Osteoblast (primary cell): ENCODE measurements around the gene SCFD1. TPM values are rescaled to one million over a fixed set of nuclear protein-coding genes. Genes with fewer than 3 reads are reported as not detected.

Experiments used
- DNase-seq: peaks from one replicate; pipeline ENCODE4 v3.0.0; 2011; ENCODE audit warnings: low spot score, mixed read lengths; ENCODE audit not compliant: insufficient read length; ENCODE audit errors: missing footprints
- H2AFZ ChIP-seq: 2 replicates; pipeline ENCODE4 v1.6.0; 2011; ENCODE audit warnings: mild to moderate bottlenecking, low read length
- H3K27ac ChIP-seq: 2 replicates; pipeline ENCODE4 v1.5.1; 2011; ENCODE audit warnings: mild to moderate bottlenecking, low read depth, low read length, moderate library complexity
- H3K27me3 ChIP-seq: 2 replicates; pipeline ENCODE4 v1.6.0; 2012; ENCODE audit warnings: mild to moderate bottlenecking, control low read depth, inconsistent platforms, low read length, moderate library complexity; ENCODE audit not compliant: insufficient read depth
- H3K36me3 ChIP-seq: 2 replicates; pipeline ENCODE4 v1.5.1; 2011; ENCODE audit warnings: mild to moderate bottlenecking, low read length, control low read depth, moderate library complexity; ENCODE audit not compliant: insufficient read depth
- H3K4me1 ChIP-seq: 2 replicates; pipeline ENCODE4 v1.5.1; 2011; ENCODE audit warnings: mild to moderate bottlenecking, low read length, control low read depth, moderate library complexity; ENCODE audit not compliant: insufficient read depth
- H3K4me2 ChIP-seq: 2 replicates; pipeline ENCODE4 v1.6.0; 2011; ENCODE audit warnings: mild to moderate bottlenecking, low read length; ENCODE audit not compliant: insufficient read depth
- H3K4me3 ChIP-seq: fragments of 200-600 bp; sonication (generic); 3 replicates; pipeline ENCODE4 v1.5.1; 2012; ENCODE audit warnings: mild to moderate bottlenecking, low read length, inconsistent platforms; ENCODE audit not compliant: insufficient read depth
- H3K79me2 ChIP-seq: 2 replicates; pipeline ENCODE4 v1.6.0; 2012; ENCODE audit warnings: mild to moderate bottlenecking, low read length, control low read depth, inconsistent platforms; ENCODE audit not compliant: insufficient read depth
- H3K9me3 ChIP-seq: 2 replicates; pipeline ENCODE4 v1.5.1; 2011; ENCODE audit warnings: low read depth, low read length, control low read depth
- H4K20me1 ChIP-seq: 2 replicates; pipeline ENCODE4 v1.6.0; 2012; ENCODE audit warnings: mild to moderate bottlenecking, low read length, control low read depth; ENCODE audit not compliant: insufficient read depth
- total RNA-seq: library from RNA; depleted of rRNA; stranded (reverse); fragments of >200 nt; gene quantifications from 2 replicates; pipeline ENCODE4 v1.2.3, GENCODE V29; 2012
- TF ChIP-seq, protein P1 (sequence below): IDR thresholded peaks from 2 replicates; pipeline ENCODE4 v1.5.1; 2011; ENCODE audit warnings: mild to moderate bottlenecking, low read depth, low read length, moderate library complexity; ENCODE audit errors: extremely low read depth

The SCFD1 gene
- total RNA-seq, 1 donor: 136 TPM

- no peaks in the 10 kb centered on the region for H3K27me3 ChIP-seq
- DNase-seq: no peak
- peaks cover 30% of the 10 kb centered on the region for H3K79me2 ChIP-seq
- H3K4me3 ChIP-seq: no peak overlapping the region
- peak overlapping the region; percentile 25 for H3K4me2 ChIP-seq
- peaks cover 14% of the 10 kb centered on the region for H4K20me1 ChIP-seq
- TF ChIP-seq, protein P1, sequence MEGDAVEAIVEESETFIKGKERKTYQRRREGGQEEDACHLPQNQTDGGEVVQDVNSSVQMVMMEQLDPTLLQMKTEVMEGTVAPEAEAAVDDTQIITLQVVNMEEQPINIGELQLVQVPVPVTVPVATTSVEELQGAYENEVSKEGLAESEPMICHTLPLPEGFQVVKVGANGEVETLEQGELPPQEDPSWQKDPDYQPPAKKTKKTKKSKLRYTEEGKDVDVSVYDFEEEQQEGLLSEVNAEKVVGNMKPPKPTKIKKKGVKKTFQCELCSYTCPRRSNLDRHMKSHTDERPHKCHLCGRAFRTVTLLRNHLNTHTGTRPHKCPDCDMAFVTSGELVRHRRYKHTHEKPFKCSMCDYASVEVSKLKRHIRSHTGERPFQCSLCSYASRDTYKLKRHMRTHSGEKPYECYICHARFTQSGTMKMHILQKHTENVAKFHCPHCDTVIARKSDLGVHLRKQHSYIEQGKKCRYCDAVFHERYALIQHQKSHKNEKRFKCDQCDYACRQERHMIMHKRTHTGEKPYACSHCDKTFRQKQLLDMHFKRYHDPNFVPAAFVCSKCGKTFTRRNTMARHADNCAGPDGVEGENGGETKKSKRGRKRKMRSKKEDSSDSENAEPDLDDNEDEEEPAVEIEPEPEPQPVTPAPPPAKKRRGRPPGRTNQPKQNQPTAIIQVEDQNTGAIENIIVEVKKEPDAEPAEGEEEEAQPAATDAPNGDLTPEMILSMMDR: no peak
- H3K27ac ChIP-seq: peak overlapping the region; percentile 23
- no peaks in the 10 kb centered on the region for H3K9me3 ChIP-seq
- peaks cover 24% of the 10 kb centered on the region for H3K4me1 ChIP-seq
- peaks cover 8% of the 10 kb centered on the region for H3K36me3 ChIP-seq
- H2AFZ ChIP-seq: no peak overlapping the region
Observed at GRCh38 chr14:30620178-30620577, 1.9 kb upstream of the SCFD1 start.

DNA sequence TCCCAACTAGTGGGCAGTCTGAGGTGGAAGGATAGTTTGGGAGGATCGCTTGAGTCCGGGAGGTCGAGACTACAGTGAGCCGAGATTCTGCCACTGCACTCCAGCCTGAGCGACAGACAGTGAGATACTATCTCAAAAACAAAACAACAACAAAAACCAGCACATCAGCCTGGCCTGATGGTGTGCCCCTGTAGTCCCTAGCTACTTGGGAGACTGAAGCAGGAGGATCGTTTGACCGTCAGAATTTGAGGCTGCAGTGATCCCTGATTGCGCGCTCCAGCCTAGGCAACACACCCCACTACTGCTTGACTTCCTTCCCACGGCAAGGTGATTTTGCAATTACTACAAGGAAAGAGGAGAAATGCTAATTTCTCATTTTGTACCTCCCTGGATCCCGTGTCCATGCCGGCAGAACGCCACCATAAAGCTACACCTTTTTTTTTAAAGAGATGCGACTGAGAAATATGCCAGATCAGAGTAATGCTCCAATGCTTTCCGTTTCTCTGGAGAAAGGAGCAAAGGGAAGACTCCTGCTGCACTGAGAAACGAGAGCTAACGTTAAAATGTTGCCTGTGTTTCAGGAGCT, 672 bp upstream of the SCFD1 start:
- peak overlapping the region; percentile 96 for H3K4me3 ChIP-seq
- H3K36me3 ChIP-seq: peaks cover under 1% of the 10 kb centered on the region
- peaks cover 24% of the 10 kb centered on the region for H3K4me1 ChIP-seq
- TF ChIP-seq, protein P1: no peak
- H3K27ac ChIP-seq: peak overlapping the region; percentile 97
- H2AFZ ChIP-seq: peak overlapping the region; percentile 96
- peaks cover 42% of the 10 kb centered on the region for H3K79me2 ChIP-seq
- no peaks in the 10 kb centered on the region for H3K27me3 ChIP-seq
- no peaks in the 10 kb centered on the region for H3K9me3 ChIP-seq
- H3K4me2 ChIP-seq: peak overlapping the region; percentile 94
- no peak for DNase-seq
- peaks cover 22% of the 10 kb centered on the region for H4K20me1 ChIP-seq

- Histone ChIP-seq H3K79me2 (peaks cover 62% of the 10 kb centered on the region), H3K36me3 (no peaks in the 10 kb centered on the region), H3K9me3 (no peaks in the 10 kb centered on the region), H3K27me3 (no peaks in the 10 kb centered on the region), H3K27ac (peak overlapping the region; percentile 97), H2AFZ (no peak overlapping the region), H4K20me1 (peaks cover 30% of the 10 kb centered on the region), H3K4me3 (peak overlapping the region; percentile 96), H3K4me2 (peak overlapping the region; percentile 94), H3K4me1 (peaks cover 24% of the 10 kb centered on the region)
- TF ChIP-seq, protein P1: no peak
- DNase-seq: no peak
Observed at GRCh38 chr14:30623412-30624131, 1.5 kb downstream of the SCFD1 start.

GRCh38 chr14:30624132-30624423, 2.0 kb downstream of the SCFD1 start:
- Histone ChIP-seq H3K4me2 (peak overlapping the region; percentile 94), H3K4me1 (peaks cover 29% of the 10 kb centered on the region), H2AFZ (no peak overlapping the region), H4K20me1 (peaks cover 30% of the 10 kb centered on the region), H3K36me3 (no peaks in the 10 kb centered on the region), H3K79me2 (peaks cover 67% of the 10 kb centered on the region), H3K27me3 (no peaks in the 10 kb centered on the region), H3K27ac (no peak overlapping the region), H3K4me3 (peak overlapping the region; percentile 96), H3K9me3 (no peaks in the 10 kb centered on the region)
- TF ChIP-seq, protein P1: no peak
- no peak for DNase-seq
